CD1c-positive myeloid dendritic cell (primary cell): Measurements from ENCODE around the gene CDC42BPB.

Source experiments
- DNase-seq: peaks from one replicate; pipeline ENCODE4 v3.0.0-alpha.2; 2016; ENCODE audit errors: extremely low spot score

The CDC42BPB gene

DNA sequence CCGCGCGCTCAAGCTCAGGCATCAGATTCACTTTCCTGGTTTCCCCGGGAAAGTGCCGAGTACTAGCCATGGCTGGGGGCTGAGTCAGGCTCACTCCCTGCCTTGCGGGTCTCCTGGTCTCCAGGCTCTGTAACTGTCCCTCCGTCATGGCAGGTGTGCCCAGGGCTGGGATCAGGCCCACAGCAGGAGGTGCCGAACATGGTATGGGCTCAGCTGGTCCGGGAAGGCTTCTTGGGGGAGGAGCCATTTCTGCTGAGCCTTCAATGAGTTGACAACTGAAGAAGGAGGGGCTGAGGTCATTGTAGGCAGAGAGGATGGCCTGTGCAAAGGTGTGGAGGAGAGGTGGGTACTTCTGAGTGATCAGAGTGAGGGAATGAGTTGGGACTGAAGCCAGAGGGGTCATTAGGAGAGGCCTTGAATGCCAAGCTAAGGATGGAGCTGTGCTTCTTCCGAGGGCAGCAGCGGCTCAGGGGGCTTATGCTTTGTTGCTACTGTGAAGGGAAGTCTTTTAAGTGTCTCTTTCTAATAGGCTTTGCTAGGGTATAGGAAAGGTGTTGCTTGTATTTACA, 37.9 kb upstream of the CDC42BPB start:
- DNase-seq = no peak

GRCh38 chr14:103094406-103095209, 37.3 kb upstream of the CDC42BPB start, which contains the start of gene EXOC3L4:
EXOC3L4 (plus strand) TSS chr14:103094725; CDS start chr14:103100220, 5,495 bp downstream.
- no peak for DNase-seq

DNA sequence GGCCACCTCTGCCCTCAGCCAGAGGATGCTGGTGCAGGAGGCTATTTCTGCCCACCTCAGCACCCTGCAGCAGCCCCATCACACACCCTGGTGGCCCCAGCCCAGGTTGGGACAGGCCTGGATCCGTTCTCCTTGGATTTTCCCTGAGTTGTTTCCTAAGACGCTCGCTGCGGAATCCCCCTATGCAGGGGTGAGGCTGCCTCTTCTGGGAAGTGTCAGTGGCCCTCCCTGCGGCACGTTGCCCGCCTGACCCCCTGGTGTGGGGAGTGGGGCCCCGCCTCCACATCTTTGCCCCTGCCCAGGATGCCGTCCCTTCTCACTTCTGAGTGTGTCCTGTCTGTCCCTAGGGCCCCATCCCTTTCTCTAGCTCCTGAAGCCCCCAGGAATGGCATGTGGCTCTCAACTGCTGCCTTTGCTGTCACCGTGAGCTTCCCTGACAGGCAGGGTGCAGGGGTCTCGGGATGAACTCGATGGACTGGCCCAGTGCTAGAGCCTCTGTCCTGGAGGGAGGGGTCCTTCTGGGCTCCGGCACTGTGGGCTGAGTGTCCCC, 36.6 kb upstream of the CDC42BPB start:
- no peak for DNase-seq

DNA sequence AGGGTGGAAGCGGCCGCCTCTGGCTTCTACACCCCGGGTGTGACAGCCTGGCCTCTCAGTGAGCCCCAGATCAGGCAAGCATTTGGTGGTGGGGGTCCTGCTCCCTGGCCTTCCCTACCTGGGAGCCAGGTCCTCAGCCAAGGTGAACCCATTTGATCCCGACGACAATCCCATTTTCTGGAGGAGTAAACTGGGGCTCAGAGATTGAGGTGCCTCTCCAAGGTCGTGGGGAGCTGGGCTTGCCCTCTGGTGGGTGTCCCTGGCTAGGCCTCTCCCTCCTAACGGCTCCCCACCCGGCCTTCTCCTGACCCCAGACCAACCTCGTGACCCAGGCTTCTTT, 34.5 kb upstream of the CDC42BPB start:
- no peak for DNase-seq

- peak; percentile 82 for DNase-seq
Observed at GRCh38 chr14:103091041-103091882, 33.9 kb upstream of the CDC42BPB start.

DNA sequence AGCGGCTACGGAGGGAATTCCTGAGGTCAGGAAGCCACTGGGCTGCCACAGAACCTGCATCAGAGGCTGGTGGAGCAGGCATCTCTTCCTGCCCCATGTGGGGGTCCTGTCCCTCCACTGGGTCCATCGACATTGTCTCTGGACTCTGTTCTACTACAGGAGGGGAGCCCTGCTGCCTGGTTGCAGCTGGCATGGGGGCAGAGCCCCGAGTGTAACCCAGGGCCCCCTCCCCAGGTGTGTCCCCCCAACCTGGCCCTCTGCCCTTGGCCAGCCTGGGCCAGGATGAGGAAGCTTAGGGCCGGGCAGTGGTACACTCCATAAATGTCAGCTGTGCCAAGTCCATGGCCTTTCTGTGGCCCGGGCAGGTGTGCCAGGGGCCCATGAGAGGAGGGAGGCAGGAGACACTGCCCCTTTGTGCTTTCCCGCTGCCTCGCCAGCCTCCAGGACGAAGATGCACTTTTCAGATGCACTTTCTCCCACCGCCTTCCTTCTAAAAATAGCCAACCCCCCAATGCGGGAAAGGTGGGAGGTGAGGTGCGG, 33.2 kb upstream of the CDC42BPB start:
- DNase-seq = no peak

DNA sequence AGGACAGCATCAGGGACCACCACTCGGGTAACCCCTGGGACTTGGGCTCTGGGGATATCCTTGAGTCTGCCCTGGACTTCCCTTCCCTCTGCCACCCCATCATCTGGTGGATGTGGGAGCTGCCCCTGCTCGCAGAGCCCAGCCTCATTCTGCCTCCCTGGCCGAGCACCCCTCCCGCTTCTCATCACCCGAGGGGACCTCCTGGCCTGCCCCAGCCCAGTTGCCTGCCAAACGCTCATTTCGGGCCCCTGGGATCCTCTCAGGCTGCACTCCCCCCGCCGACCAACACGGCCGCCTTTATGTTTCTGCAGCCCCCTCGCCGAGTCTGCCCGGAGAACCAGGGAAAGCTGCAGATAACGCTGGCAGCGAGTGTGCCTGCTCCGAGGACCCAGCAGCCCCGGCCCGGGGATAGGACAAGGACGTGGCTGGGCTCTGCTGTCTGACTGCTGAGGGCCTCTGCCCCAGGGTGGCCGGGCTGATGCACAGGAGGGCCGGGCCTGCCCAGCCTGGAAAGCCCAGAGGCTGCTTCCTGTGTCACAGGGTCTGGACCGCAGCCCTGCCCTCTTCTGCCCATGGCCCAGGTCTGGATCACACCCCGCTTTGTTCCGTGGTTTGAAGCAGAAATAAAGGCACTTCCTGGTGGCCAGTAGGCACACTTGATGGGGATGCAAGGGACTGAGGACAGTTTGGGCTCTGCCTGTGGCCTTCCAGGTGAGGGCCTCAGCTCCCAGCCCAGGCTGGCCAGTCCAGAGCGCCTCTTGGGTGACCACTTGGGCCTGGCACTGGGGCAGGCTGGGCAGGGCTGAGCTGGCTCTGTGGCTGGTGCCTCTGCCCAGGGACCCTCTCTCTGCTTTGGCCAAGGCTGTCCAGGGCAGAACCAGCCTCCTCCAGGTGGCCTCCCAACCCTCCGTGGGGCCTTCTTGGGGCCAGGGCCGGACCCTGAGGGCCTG, 32.3 kb upstream of the CDC42BPB start:
- DNase-seq = no peak

- DNase-seq = no peak
Observed at GRCh38 chr14:103088921-103089320, 31.6 kb upstream of the CDC42BPB start.

GRCh38 chr14:103087343-103087835, 30.0 kb upstream of the CDC42BPB start:
- DNase-seq = no peak

DNA sequence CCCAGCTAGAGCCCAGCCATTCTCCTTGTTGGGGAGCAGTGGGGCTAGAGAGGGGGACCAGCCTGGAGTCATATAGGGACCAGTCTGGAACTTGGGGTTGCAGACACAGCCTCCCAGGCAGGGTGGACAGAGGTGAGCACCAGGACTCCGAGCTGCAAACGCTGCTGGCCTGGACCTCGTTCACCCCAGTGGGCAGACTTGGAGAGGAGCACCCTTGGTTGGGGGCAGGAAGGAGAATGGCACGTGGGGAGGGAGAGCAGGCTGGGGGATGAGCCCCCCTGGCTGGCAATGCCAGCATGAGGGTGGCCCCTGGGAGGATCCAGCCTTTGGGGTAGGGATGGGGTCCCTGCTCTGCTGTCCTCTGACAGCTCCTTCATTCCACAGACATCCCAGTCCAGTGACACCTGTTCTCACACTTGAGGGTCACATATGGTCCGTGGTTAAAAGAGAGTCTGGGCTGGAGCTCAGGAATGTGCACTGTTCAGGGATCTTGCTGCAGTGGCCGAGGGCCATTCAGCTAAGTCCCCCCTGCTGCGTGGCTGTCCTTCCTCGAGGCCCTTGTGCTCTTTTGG, 29.5 kb upstream of the CDC42BPB start:
- no peak for DNase-seq

DNA sequence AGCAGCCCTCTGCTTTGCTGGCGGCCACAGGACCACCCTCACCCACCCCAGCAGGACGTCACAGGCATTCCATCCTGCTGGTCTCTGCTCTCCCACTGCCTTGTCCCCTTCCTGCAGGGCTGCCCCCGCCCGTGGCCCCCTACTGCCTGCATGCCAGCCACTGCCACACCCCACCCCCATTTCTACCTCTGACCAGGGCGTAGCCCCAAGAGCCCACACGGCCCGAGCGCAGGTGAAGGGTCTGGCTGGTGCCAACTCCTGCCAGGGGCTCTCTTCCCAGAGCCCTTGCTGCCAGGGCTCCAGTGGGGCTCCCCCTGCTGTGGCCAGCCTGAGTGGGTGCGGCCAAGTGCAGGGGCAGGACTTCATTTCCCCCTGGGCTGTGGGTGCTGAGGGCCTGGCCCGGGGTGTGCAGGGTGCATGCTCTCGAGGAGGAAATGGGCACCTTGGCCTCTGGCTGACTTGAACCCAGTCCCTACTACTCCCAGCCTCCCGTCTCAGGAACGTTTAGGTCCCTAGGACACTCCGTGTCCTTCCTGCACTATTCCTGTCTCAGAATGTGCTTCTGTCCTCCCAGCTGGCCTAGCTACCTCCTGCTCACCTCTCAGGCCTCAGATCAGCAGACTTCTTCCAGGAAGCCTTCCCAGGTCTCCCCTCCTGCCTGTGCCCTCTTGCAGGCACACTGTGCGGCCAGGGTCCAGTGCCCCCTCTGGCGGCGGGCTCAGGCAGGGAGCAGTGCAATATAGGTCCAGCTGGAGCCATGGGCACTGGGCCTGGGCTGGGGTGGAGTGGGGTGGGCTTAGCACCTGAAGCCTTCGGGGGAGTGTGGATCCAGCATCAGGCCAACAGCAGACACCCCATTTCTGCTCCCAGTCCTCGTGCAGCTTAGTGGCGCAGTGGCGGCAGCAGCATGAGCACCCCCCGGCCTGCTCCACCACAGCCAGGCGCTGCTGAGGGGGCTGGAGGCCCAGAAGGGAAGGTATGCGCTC, 28.1 kb upstream of the CDC42BPB start:
- DNase-seq = no peak

DNA sequence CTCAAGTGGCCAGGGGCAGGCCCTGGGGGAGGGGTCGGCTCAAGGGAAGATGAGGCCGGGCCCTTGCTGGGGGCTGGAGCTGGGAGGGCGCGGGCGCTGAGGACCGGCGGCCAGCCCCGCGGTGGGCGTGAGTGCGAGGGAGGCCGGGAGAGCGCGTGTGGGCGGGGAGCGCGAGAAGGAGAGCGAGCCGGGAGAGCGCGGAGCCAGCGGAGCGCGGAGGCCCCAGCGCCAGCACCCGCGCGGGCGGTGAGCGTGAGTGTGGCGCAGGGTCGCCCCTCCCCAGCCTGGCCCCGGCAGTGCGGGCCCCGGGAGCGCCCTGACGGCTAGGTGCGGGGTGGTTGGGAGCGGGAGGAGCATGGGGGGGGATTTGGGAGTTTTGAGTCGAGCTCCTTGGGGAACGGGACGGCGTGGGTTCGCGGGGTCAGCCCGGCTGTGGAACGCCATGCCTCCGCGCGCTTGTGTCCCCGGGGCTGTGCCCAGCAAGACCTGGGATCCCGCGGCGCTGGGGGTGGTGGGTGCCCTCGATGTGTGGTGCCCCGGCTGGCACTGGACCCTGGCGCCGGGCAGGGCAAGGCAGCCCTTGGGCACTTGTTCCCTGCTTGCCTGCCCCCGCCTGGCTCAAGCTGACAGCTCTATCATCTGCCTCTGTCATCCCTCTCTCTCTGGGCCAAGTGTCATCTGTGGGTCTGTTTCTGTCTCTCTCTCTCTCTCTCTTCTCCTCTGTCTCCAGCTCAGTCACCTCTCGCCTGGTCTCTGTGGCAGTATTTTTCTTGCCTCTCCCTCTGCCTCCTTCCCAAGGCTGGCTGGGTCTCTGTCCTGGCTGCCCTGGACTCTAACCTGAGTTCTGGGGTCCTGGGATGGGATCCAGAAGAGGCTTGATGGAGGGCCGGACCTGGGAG, 26.9 kb upstream of the CDC42BPB start, which contains the start of gene LBHD2:
Gene LBHD2, plus strand, starts transcription at position 190 of the 899 bp plus-strand sequence. CDS start 1,803 bp downstream, outside the sequence.
- no peak for DNase-seq

- DNase-seq = no peak
Observed at GRCh38 chr14:103081951-103082350, 24.6 kb upstream of the CDC42BPB start.

GRCh38 chr14:103078860-103079587, 21.7 kb upstream of the CDC42BPB start:
- no peak for DNase-seq

- peak; percentile 89 for DNase-seq
Observed at GRCh38 chr14:103078420-103078749, 21.0 kb upstream of the CDC42BPB start.

- DNase-seq = peak; percentile 97
Observed at GRCh38 chr14:103074729-103075367, 17.5 kb upstream of the CDC42BPB start.
